NCI-H524 treated with DMSO at 0.1 percent for 48 hours (cell line): ENCODE data around the gene C1QB.
A peak's percentile ranks its signal among the peaks of the same experiment; 100 is the strongest.

Experiments used
- DNase-seq: peaks from one replicate; lab custom pipeline; 2025; lab: John Stamatoyannopoulos, UW

Gene C1QB

DNA sequence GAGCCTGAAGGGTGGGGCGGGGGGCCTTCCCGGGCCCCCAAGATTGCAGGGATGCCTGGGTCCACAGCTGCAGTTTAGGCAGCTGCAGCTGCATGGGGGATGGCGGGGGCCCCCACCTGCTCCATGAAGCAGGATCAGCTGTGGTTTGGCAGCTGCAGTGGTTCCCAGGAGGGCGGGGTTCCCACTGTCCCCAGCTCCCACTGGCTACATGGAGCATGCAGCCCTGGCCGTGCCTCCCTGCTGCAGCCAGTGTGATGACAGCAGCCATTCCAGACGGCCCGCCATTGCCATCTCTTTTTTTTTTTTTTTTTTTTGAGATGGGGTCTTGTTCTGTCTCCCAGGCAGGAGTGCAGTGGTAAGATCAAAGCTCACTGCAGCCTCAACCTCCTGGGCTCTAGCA, 17.6 kb upstream of the C1QB start:
- DNase-seq = no peak

DNA sequence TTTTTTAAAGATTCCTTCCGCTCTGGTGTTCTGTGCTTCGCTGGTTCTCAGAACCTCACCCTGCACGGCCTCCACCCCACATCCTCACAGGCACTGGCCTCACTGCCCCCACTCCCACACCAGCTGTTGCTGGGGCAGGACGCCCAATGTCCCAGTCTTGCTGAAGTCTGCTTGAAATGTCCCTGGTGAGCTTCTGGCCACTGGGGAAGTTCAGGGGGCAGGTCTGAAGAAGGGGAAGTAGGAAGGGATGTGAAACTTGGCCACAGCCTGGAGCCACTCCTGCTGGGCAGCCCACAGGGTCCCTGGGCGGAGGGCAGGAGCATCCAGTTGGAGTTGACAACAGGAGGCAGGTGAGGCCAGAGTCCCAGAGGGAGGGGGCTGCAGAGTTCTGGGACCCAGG, 16.7 kb upstream of the C1QB start, which contains the start of gene C1QA:
Gene C1QA (plus strand): TSS at position 276 of the 400 bp plus-strand sequence. CDS start 989 bp downstream, outside the sequence.
- no peak for DNase-seq

DNA sequence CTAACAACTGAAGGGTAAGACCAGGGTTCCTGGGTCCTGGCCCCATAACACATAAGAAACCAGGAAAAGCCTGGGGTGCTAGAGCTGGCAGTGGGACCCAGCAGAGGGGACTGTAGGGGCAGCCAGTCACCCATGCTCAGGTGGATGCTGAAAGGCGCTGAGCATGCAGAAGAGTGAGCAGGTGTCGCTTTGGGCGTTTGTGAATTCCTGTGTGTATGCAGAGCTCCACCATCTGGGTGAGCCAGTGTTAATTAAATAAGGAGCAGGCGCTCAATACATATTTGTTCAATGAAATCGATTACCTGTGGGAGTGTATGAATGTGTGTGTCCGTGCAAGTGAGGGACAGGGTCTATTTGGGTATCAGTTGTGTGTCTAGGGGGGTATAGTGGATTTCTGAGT, 16.1 kb upstream of the C1QB start:
- no peak for DNase-seq

DNA sequence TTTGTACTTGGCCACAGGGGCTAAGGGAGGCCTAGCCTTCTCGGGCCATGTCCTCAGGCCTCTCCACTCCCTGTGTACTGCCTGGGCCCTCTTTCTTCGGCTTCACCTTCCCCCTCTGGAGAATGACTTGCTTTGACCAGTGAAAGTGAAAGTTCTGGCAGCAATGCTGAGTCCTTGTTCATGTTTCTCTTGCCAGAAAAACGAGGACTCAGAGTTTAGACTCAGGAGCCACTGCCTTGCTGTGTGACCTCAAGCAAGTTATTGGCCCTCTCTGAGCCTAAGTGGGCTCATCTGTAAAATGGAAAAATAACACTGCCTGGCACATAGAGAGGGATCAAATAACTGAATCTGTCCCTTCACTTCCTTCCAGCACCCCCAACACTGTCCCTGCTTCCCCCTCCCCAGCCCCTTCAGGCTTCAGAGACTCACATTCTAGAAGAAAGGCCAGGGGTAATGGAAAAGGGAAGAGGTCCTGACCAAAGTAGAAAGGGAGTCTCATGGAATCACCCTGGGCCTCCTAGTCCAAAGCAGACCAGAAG, 15.1 kb upstream of the C1QB start:
- no peak for DNase-seq

DNA sequence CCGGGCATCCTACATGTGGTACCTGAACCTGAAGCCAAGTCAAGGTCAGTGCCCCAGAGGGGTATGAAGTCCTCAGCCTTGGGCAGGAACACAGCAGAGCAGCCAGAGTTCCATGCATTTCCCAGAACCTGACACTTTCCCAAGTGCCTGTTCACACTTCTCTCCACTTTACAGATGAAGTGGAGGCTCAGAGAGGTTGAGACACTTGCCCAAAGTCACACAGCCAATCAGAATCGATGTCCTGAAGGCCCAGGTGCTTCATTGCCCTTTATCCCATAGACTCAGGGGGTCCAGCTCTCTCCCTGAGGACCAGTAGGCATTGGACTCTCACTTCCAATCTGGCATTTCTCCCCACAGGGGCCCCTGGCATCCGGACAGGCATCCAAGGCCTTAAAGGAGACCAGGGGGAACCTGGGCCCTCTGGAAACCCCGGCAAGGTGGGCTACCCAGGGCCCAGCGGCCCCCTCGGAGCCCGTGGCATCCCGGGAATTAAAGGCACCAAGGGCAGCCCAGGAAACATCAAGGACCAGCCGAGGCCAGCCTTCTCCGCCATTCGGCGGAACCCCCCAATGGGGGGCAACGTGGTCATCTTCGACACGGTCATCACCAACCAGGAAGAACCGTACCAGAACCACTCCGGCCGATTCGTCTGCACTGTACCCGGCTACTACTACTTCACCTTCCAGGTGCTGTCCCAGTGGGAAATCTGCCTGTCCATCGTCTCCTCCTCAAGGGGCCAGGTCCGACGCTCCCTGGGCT, 14.4 kb upstream of the C1QB start:
- DNase-seq = no peak

DNA sequence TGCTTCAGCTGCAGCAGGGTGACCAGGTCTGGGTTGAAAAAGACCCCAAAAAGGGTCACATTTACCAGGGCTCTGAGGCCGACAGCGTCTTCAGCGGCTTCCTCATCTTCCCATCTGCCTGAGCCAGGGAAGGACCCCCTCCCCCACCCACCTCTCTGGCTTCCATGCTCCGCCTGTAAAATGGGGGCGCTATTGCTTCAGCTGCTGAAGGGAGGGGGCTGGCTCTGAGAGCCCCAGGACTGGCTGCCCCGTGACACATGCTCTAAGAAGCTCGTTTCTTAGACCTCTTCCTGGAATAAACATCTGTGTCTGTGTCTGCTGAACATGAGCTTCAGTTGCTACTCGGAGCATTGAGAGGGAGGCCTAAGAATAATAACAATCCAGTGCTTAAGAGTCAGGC, 13.8 kb upstream of the C1QB start:
- DNase-seq = no peak

DNA sequence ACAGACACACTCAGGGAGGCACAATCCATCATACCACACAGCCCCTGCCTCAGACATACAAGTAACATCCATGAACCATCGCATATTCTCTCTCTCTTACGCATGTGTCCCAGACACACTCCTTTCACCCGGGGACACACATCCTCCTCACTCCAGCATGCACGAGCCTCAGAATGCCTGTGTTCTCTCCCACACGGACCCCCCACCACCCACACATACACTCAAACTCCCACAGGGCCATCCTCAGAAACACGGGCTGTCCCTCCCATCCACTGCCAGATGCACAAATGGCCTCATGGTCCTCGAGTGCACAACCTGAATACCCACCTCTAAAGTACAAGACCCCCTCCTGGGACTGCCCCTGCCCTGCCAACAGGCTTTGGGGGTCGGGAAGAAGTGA, 11.8 kb upstream of the C1QB start:
- DNase-seq = no peak

DNA sequence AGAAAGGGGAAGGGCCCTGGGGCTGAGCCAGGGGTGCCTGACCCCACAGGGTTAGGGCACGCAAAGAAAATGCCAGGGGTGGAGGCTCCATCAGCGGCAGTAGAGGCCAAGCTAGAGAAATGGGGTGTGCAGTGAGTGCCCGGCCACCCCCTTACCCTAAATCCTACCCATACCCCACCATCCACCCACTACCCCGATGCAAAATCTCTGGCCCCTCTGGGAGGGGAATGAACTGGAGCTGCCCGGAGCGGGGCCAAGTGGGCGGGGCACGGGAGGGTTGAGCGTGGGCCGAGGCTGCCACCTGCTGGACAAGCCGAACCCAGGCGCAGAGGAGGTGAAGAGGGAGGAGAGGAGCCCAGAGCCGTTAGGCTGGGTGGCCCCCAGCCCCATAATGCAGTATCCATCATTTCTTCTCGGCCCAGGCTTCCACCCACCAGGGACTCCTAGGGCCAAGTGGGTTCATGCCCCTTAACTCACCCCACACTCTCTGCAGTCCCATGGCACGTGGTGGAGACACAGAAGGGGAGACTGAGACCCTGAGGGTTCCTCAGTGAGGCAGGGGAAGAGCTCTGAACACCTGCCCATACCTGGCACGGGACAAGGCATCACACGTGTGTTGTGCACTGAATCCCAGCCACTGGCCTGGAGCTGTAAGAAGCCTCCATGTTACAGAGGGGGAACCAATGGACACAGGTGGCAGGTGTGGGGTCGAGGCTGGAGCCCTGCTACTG, 11.0 kb upstream of the C1QB start:
- no peak for DNase-seq

DNA sequence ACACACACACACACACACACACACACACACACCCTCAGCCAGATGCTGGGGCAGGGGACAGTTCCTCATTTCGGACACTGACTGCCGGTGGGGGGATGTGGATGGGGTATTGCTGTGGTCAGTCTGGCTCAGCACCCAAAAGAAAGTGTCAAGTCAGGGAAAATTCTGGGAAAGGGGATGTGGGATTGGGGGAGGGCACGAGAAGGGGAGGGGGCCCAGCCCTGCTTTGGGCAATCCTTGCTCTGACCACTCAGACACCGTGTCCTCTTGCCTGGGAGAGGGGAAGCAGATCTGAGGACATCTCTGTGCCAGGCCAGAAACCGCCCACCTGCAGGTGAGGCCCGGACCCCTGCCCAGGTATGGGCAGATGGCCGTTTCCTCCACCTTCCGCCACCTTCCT, 9.7 kb upstream of the C1QB start, which contains the start of gene C1QC:
Gene C1QC (plus strand): TSS at position 253 of the 400 bp plus-strand sequence. CDS start 391 bp downstream, outside the sequence.
- DNase-seq = no peak

DNA sequence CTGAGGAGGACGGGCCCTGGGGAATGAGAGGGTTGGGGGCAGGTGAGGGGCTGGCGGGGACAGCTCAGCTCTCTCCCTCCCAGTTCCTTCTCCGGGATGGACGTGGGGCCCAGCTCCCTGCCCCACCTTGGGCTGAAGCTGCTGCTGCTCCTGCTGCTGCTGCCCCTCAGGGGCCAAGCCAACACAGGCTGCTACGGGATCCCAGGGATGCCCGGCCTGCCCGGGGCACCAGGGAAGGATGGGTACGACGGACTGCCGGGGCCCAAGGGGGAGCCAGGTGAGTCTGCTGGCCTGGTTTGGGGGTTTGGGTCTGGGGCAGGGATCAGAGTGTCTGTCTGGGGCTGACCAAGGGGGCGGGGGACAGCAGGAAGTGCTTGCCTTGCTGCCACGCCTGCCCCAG, 9.1 kb upstream of the C1QB start:
- DNase-seq = no peak

DNA sequence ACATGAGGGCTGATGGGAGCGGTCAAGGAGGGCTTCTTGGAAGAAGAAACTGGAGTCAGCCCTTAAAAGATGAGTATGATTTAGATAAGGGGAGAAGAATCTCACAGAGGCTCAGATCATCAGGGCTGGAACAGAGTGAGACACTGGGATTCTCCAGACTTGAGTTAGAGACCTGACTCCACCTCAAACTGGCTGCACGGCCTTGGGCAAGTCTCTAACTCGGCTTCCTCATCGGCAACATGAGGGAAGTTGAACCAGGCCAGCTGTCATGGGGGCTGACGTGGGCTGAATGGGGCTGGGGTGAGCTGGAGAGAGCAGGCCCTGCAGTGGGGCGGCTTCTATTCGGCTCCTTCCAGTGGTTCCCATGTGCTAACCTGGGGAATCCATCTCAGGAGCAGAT, 7.1 kb upstream of the C1QB start:
- no peak for DNase-seq

DNA sequence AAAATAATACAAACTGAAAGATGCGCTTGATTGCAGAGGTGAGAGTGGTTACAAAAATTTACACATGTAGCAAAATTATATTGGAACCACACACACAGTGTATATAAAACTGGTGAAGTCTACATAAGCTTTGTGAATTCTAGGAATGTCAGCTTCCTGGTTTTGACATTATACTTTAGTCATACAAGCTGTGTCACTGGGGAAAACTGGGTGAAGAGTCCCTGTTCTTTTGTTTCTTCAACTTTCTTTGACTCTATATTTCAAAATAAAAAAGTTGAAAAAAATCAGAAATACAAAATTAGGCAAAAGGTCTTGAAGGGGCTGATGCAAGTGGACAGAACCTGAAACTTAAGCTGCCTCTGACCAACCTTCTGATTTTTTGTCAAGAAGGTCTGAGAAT, 6.7 kb upstream of the C1QB start:
- no peak for DNase-seq

DNA sequence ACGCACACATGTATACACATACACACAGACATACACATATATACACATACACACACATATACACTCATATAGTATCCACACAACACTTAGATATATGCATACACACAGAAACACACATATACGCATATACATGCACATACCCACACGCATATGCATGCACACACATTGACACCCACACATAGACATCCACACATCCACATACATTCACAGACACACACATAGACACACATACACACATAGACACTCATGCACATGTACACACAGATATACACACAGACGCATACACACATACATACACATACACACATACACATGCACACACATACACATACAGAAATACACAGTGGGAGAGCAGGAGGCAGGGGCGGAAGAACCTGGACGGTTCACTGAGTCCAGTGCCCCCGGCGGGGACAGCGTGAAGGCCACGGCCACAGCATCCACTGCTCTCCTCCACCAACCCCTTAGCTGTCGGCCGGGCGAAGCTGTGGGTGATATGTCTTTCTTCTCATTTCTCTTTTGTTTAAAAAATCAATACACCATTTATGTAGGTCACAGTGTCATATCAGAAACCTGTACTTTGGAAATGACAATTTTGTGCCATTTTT, 2.8 kb upstream of the C1QB start:
- DNase-seq = no peak

DNA sequence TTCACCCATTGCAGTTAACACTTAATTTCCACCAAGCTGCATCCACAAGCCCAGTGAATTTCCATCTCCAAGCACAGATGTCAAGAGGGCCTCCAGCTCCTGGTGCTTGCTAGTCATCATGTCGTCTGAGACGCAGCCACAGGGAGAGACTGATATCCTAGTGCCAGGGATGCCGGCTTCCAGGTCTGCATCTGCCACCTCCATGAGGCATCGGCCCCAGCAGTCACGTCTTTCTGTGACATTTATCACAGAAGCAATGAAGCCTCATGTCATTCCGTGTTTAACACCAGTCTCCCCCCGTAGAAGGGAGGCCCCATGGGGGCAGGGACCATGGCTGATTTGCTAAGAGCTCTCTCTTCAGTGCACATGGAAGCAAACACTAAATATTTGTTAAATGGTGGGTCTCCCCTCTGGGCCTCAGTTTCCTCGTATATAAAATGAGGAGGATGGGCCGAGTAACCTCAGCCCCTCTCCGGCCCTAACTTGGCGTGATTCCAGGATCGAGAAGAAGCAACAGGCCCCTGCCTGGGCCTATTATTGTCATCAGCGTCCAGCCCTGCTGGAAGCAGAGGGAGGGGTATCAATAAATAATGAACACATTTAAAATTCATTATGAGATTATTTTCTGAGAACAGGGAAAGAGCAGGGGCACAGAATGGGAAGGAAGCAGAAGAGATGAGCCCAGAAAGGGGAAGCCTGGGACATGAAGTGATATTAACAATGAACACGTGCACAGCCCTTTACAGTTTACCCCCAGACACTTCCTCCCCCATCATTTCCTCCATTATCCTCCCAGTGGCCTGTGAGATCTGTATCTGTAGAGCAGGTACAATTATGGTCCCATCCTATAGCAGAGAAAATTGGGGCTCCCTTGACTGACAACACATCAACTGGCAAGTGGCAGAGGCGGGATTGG, 837 bp upstream of the C1QB start:
- no peak for DNase-seq

DNA sequence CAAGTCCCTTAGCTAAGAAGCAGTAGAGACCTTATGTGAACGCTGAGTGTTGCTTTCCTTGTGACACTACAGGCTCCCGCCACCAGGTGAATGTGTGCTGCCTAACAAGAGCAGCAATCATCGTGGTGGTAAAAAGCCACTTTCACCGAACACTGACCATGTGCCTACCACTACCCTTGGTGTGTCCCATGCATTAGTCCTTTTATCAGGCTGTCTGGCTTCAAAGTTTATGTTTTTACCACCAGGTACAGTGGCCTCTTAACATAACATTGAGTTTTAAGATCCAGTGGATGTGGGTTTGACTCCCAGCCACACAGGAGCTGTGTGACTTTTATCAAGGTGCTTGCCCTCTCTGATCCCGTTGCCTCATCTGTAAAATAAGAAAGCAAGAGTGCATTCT, 1.7 kb downstream of the C1QB start:
- DNase-seq = no peak

DNA sequence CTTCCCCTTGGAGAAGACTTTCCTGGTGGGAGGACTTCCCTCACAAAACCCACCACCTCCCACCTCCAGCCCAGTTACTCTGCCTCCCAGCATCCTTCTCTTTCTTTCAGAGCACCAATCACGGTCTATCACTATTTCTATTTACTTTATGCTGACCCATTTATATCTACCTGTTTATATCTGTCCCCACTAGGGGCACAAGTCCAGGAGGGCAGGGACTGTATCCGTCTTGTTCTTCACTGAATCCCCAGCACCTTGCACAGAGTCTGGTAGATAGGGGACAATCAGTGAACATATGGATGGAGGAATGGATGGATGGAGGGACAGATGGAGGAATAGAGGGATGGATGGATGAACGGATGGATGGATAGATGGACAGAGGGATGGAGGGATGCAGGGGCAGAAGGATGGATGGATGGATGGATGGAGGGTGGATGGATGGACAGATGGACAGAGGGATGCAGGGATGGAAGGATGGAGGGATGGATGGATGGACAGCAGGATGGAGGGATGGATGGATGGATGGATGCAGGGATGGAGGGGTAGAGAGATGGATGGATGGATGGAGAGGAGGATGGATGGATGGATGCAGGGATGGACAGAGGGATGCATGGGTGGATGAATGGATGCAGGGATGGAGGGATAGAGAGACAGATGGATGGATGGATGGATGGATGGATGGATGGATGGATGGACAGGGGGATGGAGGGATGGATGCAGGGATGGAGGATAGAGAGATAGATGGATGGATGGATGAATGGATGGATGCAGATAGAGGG, 5.5 kb downstream of the C1QB start:
- no peak for DNase-seq

DNA sequence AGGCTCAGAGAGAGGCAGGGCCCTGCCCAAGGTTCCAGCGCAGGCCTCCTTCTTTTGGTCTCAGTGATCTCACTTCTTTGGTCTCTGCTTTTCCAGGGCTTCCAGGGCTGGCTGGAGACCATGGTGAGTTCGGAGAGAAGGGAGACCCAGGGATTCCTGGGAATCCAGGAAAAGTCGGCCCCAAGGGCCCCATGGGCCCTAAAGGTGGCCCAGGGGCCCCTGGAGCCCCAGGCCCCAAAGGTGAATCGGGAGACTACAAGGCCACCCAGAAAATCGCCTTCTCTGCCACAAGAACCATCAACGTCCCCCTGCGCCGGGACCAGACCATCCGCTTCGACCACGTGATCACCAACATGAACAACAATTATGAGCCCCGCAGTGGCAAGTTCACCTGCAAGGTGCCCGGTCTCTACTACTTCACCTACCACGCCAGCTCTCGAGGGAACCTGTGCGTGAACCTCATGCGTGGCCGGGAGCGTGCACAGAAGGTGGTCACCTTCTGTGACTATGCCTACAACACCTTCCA, 7.7 kb downstream of the C1QB start:
- DNase-seq = no peak

DNA sequence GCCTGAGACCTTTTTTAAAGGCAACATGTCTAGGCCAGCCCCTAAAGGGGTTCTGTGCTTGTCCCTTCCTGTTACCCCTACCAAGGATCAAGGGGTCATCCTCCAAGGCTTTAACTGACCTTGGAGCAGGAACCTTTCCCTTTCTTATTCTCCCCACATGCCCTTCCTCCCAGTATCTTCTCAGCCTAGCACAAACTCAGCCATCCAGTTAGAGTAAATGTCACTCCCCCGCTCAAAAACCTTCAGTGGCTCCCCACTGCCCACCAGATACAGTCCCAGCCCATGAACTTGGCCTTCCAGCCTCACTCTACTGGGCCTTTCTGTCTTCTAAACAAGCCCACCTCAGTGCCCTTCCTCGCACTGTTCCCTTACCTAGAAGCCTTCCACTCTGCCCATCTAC, 8.8 kb downstream of the C1QB start:
- no peak for DNase-seq

DNA sequence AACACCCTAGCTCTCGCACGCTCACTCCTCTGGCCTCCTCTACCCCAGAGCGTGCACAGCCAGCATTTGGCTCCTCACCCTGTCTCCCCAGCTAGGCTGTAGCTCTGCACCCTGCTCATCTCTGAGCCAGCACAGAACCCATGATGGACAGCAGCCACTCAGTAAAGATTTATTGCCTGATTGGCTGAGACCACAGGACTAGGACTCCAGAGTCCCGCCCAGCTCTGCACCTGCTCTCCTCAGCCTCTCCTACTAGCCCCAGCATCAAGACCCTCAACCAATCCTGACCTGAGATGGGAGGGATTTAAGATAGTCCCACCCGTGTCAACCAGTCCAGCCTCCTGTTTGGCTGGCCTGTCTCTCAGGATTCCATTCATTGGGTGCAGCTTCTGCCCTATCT, 9.3 kb downstream of the C1QB start:
- DNase-seq = peak; percentile 44

DNA sequence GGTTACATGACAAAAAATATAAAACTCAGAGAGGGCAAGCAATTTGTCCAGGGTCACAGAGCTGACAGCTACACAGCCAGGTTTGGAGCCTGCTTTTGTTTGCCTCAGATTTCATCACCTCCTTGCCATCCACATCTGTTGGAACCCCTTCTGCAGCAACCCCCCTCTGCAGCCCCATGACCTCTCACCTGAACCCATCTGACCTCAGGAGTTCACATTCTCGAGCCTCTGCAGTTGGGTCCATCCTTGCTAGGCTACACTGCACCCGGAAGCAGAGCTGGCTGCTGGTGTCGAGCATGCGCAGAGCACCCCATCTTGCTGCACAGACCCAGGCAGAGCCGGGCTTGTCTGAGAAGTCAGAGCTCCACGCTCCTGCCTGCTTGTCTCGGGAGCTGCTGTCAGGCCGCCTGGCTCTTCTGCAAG, 10.0 kb downstream of the C1QB start:
- no peak for DNase-seq

DNA sequence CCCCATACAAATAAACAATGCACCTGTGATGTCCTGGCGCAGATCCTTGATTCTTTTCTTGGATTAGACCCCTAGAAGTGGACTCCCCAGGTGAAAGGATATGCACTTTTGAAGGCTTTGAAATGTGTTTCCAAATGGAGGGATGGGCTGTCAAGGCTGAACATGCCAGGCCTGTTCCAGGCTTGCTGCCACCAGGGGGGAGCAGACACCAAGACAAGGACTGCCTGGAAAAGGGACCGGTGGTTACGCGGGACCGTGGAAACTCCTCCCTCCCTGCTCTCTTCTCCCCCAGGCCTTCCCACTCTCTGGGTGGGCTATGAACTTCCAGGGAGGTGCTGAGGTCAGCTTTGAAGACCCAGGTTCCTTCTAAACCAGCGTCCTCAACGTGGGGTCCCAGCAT, 12.7 kb downstream of the C1QB start:
- DNase-seq = no peak
